ENCODE data around the gene ABCA12.

DNA sequence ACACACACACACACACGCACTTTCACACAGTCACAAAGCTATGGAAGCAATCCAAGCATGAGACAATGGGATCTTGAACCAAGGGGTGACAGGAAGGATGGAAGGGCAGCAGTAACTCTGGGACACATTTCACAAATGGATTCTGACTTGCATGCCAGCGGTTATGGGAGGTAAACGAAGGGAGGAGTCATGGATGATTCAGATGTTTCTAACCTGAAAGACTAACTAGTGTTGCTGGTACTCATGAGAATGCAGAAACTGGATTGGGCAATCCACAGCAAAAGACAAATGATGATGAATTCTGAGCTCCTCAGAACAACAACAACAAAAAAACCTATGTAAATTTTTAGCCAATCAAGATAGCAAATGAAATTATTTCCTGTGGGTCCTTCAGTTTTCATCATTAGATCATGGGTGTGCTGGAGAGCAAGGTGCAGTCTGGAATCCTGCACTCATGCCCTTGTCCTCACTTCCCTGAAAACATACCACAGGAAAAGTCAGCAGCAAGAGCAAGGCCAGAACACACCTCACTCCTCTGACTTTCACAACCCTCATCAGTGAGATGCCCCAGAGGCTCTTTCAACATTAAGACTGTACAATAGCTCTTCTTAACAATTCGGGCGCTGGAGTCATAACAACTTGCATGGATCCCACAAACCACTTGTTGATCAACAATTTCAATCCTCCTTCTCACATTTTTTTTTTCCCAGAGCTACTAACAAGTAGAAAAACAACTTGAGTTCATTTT, 32.6 kb downstream of the ABCA12 start:
- TF ChIP-seq, protein P1, sequence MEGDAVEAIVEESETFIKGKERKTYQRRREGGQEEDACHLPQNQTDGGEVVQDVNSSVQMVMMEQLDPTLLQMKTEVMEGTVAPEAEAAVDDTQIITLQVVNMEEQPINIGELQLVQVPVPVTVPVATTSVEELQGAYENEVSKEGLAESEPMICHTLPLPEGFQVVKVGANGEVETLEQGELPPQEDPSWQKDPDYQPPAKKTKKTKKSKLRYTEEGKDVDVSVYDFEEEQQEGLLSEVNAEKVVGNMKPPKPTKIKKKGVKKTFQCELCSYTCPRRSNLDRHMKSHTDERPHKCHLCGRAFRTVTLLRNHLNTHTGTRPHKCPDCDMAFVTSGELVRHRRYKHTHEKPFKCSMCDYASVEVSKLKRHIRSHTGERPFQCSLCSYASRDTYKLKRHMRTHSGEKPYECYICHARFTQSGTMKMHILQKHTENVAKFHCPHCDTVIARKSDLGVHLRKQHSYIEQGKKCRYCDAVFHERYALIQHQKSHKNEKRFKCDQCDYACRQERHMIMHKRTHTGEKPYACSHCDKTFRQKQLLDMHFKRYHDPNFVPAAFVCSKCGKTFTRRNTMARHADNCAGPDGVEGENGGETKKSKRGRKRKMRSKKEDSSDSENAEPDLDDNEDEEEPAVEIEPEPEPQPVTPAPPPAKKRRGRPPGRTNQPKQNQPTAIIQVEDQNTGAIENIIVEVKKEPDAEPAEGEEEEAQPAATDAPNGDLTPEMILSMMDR (IDR thresholded peaks at IDR 0.05; ENCODE audit: low read depth, low read length, poor library complexity, severe bottlenecking), result no peak
- TF ChIP-seq EZH2phosphoT487 (IDR thresholded peaks at IDR 0.05; ENCODE audit: borderline replicate concordance, low read length), result no peak
